SU-DHL-6 (cell line): ENCODE measurements around the gene CDH22.

Source experiments
- CTCF ChIP-seq: fragments of 200-600 bp; sonication (generic); IDR thresholded peaks from one replicate; pipeline ENCODE4 v1.5.1; 2017; ENCODE audit warnings: antibody characterized with exemption, mild to moderate bottlenecking, low read length, moderate library complexity; ENCODE audit not compliant: insufficient read depth, poor library complexity, severe bottlenecking
- EZH2phosphoT487 ChIP-seq: fragments of 200-600 bp; sonication (generic), shearing (Covaris generic); conservative IDR thresholded peaks from 2 replicates; pipeline ENCODE4 v1.6.1; 2018; ENCODE audit warnings: mild to moderate bottlenecking, antibody characterized with exemption, low read length, moderate library complexity, mixed read lengths

- TF ChIP-seq CTCF: no peak
- no peak for TF ChIP-seq EZH2phosphoT487
Measured at GRCh38 chr20:46323557-46323956, 15.3 kb upstream of the CDH22 start.
